HG03469 (cell line): Measurements from ENCODE around the gene PRRX2.
A peak's percentile ranks its signal among the peaks of the same experiment; 100 is the strongest.

Experiments
- ATAC-seq: cut with Tn5 transposase; IDR thresholded peaks from one replicate; pipeline ENCODE4 v1.9.1; 2021; ENCODE audit warnings: mild to moderate bottlenecking, moderate library complexity, moderate number of reproducible peaks; ENCODE audit not compliant: unreplicated experiment

The PRRX2 gene

DNA sequence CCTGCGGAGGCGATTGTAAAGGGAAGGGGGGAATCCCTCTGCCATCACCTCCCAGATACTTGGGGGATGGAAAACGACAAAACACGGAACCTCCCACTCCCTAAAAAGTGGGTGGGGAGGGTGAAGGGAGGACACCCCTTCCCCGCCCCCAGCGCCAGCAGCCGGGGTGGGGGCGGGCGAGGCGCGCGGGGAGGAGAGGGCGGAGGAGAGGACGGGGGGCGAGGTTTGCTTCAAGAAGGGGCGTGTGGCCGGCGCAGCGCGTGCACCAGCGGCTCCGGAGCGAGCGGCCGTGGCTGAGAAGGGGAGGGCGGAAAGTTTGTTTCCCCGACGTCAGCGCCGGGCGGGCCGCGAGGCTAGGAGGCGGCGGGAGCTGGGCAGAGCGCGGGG lies at the start of gene PRRX2:
TSS of gene PRRX2 (plus strand) at position 259 of the 387 bp plus-strand sequence. CDS start 221 bp downstream, outside the sequence.
- ATAC-seq: no peak

DNA sequence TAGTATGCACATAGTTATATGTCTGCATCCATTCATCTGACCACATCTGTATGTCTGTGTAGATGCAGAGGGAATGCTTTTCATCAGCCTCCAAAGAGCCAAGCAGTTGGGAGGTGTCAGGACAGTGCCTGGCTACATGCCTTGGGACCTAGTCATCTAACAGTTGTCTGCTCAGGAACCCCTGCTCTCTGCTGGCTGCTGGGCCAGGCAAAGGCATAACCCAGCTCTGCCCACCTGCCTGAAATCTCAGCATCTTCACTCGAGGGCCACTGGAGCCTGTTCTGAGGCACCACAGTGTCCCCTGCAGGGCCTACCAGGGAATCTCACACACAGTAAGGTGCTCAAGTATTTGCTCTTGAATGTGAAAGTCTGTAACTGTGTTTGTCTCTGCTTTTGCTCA lies 48.3 kb upstream of the PRRX2 start:
- no peak for ATAC-seq

DNA sequence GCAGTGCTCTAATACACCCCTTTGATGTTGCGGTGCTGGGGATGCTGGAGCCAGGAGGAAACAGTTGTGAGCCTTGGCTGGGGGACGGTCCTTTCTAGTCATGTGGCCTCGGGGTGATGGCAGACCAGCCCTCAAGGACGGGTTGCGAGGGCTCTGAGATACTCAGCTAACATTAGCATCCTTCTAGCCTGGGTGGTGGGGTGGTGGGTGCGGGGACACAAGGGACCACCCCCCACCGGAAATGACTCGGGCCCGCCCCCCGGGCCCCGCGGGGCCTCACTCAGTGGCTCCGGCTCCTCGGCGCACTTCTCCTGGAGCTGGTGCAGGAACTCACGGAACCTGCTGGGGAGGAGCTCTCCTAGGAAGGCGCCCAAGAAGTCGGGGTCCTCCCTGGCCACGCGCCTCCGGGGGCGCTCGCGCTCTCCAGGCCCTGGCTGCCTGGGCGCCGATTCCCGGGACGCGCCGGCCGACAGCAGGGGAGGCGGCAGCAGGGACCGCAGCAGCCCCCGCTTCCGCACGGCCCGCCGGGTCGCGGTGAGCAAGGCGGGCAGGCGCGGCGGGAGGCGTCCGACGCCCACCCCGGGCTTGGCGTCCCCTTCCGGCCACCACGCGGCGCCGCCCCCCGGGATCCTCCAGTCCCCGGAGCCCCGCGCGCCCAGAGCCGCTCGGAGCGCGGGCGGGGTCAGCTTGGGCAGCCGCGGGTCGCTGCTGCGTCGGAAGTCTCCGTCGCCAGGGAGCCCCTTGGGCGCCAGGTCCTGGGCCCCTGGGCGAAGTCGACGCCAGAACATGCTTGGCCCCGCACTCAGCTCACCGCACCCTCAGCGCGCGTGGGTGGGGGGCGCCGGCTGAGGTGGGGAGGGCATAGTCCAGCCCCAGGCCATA lies 45.4 kb upstream of the PRRX2 start:
- ATAC-seq: no peak

GRCh38 chr9:129620669-129621295 lies 44.7 kb upstream of the PRRX2 start, which contains the start of gene C9orf50:
C9orf50 (minus strand) TSS chr9:129621101; CDS start chr9:129620574, 527 bp downstream.
- no peak for ATAC-seq

GRCh38 chr9:129623331-129623730 lies 42.1 kb upstream of the PRRX2 start:
- no peak for ATAC-seq

- ATAC-seq: no peak
These were observed 41.2 kb upstream of the PRRX2 start for GRCh38 chr9:129624168-129624759.

DNA sequence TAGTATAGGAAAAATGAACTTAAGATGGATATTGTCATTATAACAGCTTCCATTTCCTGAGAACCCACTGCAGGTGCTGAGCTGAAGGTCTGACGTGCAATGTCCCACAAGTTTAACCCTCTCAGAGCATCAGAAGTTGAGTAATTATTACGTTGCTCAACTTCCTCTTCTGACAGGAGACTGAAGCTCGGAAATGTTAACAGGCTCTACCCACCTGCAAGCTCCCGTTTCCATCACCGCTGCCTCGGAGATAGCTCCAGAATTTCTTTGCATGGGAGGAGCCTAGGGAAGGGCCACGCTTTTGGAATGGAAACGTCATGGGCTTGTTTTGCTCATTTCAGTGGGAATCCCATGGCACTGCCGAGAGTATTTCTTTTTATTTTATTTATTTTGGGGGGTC lies 40.5 kb upstream of the PRRX2 start:
- ATAC-seq: no peak

DNA sequence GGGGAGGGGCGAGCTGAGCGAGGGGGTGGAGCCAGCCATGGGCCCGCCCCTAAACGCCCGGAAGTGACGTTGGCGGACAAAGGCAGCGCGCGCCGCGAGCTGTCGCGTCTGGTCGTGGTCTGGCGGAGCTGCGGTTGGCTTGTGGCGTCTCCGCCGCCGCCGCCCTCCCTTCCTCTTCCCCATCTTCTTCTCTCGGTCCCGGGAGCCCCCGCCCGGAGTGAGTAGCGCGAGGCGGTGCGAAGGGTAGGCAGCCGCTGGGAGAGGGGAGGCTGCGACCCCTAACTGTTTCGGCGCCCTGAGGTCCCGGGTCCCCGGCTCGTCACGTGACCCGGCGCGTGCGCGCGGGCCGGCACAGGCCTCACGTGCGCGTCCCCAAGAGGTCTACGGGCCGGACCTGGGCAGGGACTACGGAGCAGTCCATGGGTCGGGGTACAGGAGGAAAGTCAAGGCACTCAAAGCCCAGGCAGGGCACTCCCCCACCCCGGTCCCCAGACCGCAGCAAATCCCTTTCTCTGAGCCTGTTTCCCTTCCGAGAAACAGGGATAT lies 39.3 kb upstream of the PRRX2 start, which contains the start of gene NTMT1:
TSS of gene NTMT1 (plus strand) at position 85 of the 546 bp plus-strand sequence. CDS start 6,541 bp downstream, outside the sequence.
- ATAC-seq: peak; percentile 49

GRCh38 chr9:129626625-129627284 lies 38.7 kb upstream of the PRRX2 start:
- no peak for ATAC-seq

- ATAC-seq: no peak
These were observed 37.6 kb upstream of the PRRX2 start for GRCh38 chr9:129627556-129628440.

- ATAC-seq: no peak
These were observed 36.7 kb upstream of the PRRX2 start for GRCh38 chr9:129628709-129629108.

GRCh38 chr9:129629251-129629820 lies 36.1 kb upstream of the PRRX2 start:
- no peak for ATAC-seq

- no peak for ATAC-seq
These were observed 34.3 kb upstream of the PRRX2 start for GRCh38 chr9:129630967-129631673.

DNA sequence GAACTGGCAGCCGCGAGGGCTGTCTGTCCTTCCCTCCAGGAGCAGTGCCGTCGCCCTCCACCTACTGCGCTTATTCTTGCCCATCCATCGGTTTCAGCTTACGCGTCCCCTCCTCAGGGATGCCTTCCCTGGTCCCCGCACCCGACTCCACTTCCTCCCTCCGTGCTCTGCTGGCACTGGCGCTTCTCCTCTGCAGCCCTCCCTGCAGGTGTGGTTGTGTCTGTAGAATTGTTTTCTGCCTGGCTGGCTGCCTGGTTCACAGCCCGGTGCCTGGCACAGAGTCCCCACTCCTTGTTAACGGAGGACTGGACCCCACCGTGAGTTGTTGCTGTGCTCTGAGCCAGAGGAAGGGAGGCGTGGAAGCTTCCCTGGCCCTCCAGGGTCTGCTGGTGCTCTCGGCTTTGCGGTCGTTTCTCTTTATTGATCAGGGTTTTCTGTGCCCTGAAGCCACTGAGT lies 33.7 kb upstream of the PRRX2 start:
- ATAC-seq: no peak

DNA sequence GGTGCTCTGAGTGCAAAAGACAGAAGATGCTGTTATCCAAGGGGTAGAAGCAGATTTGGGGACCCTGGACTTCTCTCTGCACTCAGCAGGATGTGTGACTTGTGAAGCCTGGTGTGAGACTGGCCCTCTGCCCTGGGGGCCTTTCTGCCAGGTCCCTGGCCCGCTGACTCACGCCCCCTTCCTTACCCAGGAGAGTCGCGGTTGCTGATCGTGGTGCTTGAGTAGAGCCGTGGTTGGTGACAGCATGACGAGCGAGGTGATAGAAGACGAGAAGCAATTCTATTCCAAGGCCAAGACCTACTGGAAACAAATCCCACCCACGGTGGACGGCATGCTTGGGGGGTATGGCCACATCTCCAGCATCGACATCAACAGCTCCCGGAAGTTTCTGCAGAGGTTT lies 33.0 kb upstream of the PRRX2 start:
- ATAC-seq: no peak

- no peak for ATAC-seq
These were observed 32.2 kb upstream of the PRRX2 start for GRCh38 chr9:129633207-129633606.

DNA sequence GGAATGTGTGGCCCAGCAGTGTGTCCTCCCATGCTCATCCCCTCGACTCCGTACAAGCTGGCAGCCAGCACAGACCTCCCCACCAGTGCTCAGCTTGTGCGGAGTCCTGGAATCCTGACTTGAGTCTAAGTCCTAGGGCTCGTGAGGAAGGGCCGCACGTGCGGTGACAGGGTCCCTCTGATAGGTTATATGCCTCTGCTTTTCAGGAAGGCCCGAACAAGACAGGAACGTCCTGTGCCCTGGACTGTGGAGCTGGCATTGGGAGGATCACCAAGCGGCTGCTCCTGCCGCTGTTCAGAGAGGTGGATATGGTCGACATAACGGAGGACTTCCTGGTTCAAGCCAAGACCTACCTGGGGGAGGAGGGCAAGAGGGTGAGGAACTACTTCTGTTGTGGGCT lies 31.6 kb upstream of the PRRX2 start:
- no peak for ATAC-seq
